ENCODE measurements around the gene AMN. TPM values are rescaled to one million over a fixed set of nuclear protein-coding genes. Genes with fewer than 3 reads are reported as not detected.

Gene AMN
- total RNA-seq, 6 experiments from 2014 or later: 7.1 to 69.1 (median 28.6) TPM

DNA sequence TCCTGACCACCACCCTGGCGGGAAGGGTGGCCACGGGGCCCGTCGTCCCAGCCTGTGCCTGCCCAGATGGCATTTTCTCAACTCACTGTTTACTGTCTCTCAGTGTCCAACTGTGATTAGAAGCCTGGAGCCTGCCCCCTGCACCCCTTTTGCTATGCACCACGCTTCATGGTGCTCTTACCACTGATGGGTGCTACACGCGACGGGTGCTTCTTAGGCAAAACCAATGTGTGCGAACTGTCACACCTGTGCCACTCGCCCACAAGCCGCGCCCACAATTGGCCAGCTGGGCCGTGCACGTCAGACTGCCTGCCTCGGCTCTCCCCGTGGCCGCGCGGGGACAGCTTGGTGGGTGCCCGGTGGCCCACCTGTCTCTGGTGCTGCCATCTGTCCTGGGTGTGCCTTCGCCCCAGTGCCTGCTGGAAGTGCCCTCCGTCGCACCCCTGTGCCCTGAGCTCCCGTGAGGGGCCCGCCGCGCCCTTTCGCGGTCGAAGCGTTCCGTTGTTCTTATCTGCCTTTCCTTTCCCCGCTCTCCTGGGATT is 15.1 kb upstream of the AMN start:
- no peak for DNase-seq
- peaks cover 0 to 9% (median 4%) of the 10 kb centered on the region in 4 donors for H3K36me3 ChIP-seq
- 93% methylated on average over 10 of the region's 33 CpGs for WGBS (ENCODE audit: insufficient coverage, low coverage, low lambda C conversion rate, missing lambda C conversion rate)

DNA sequence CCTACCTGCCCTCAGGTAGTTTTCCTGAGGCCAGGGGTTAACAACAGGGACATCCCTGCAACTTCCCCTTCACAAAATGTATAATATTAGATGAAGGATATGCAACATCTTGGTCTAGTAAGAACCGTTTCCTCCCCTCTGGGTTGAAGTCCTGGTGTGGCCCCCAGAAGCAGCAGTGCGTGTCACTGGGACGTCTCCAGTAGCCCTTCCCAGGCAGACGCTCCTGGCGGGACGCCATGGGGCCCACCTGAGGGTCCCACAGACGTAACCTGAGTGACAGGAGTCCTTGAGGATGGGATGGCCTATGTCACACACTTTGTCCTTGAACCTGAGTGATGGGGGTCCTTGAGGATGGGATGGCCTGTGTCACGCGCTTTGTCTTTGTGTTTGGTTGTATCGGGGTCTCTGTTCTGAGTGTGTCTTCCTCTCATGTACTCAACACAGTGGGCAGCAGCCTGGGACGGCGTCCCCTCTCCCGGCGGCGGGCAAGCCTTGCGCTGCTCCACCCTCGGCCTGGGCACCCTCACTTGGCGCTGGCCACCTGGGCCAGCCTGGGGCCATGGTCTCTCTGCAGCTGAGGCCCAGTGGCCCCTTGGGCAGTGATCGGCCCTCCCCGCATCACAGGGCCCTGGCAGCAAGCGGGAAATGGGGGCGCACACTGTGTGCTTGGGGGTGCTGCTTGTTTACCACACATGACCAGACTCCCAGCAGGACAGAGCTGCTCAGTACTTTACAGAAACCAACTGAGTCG is 14.3 kb upstream of the AMN start:
- 88% methylated on average over 4 of the region's 23 CpGs for WGBS (ENCODE audit: insufficient coverage, low coverage, low lambda C conversion rate, missing lambda C conversion rate)
- intact Hi-C loops (cut with DNase I): no loop called here
- Histone ChIP-seq H3K36me3 (peaks cover 0 to 9% (median 4%) of the 10 kb centered on the region in 4 donors), H3K9me3 (no peaks in the 10 kb centered on the region), H3K27ac (no peak overlapping the region), H3K4me1 (no peaks in the 10 kb centered on the region), H3K27me3 (no peaks in the 10 kb centered on the region), H3K4me3 (no peak overlapping the region)
- DNase-seq: no peak
- no peak for ATAC-seq
- TF ChIP-seq, protein P1, sequence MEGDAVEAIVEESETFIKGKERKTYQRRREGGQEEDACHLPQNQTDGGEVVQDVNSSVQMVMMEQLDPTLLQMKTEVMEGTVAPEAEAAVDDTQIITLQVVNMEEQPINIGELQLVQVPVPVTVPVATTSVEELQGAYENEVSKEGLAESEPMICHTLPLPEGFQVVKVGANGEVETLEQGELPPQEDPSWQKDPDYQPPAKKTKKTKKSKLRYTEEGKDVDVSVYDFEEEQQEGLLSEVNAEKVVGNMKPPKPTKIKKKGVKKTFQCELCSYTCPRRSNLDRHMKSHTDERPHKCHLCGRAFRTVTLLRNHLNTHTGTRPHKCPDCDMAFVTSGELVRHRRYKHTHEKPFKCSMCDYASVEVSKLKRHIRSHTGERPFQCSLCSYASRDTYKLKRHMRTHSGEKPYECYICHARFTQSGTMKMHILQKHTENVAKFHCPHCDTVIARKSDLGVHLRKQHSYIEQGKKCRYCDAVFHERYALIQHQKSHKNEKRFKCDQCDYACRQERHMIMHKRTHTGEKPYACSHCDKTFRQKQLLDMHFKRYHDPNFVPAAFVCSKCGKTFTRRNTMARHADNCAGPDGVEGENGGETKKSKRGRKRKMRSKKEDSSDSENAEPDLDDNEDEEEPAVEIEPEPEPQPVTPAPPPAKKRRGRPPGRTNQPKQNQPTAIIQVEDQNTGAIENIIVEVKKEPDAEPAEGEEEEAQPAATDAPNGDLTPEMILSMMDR (IDR thresholded peaks at IDR 0.05): no peak
- no peak for TF ChIP-seq POLR2A (IDR thresholded peaks at IDR 0.05)

More for the DNA sequence above, 15.1 kb upstream of the AMN start:
- H3K4me1 ChIP-seq: no peaks in the 10 kb centered on the region
- no peaks in the 10 kb centered on the region for H3K27me3 ChIP-seq
- no peaks in the 10 kb centered on the region for H3K9me3 ChIP-seq
- no peak overlapping the region for H3K4me3 ChIP-seq
- intact Hi-C loops (cut with DNase I): no loop called here
- ATAC-seq: no peak
- TF ChIP-seq, protein P1 (IDR thresholded peaks at IDR 0.05): no peak
- no peak for TF ChIP-seq POLR2A (IDR thresholded peaks at IDR 0.05)
- no peak overlapping the region for H3K27ac ChIP-seq

DNA sequence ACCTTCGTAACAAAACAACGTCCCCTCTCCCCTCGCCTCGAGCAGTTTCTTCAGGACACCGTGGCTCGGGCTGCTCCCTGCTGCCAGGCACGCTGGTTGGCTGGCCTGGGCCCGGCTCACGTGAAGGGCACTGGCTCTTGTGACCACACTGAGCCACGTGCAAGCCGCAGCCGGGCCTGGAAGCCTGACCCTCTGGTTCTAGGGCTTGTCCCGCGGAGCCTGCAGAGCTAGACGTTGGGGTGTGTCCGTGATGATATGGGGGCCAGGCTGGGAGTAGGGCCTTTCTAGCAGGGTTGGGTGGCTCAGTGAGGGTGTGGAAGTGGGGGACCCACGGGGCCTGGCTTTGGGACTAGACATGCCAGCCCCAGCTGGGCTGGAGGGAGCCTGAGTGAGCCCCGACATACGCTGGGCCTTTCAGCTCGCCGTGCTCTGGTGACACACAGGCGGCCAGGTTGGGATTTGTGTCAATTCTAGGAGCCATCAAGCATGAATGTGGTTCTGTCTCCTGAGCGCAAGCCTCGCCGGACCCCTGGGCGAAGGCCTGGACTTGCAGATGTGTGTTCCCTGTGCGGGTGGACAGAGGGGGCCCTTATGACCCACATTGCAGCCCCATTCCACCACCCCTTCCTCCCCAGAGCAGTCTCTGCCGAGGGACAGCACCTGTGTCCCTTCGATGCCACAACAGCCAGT is 13.6 kb upstream of the AMN start:
- DNase-seq (no peak), ATAC-seq (no peak)
- Histone ChIP-seq H3K9me3 (no peaks in the 10 kb centered on the region), H3K4me1 (no peaks in the 10 kb centered on the region), H3K27me3 (no peaks in the 10 kb centered on the region), H3K36me3 (peaks cover 0 to 9% (median 4%) of the 10 kb centered on the region in 4 donors), H3K4me3 (no peak overlapping the region), H3K27ac (no peak overlapping the region)
- TF ChIP-seq POLR2A (IDR thresholded peaks at IDR 0.05): no peak
- TF ChIP-seq, protein P1 (IDR thresholded peaks at IDR 0.05): no peak
- 80% methylated on average over 2 of the region's 29 CpGs for WGBS (ENCODE audit: insufficient coverage, low coverage, low lambda C conversion rate, missing lambda C conversion rate)
- intact Hi-C loops (cut with DNase I): no loop called here

DNA sequence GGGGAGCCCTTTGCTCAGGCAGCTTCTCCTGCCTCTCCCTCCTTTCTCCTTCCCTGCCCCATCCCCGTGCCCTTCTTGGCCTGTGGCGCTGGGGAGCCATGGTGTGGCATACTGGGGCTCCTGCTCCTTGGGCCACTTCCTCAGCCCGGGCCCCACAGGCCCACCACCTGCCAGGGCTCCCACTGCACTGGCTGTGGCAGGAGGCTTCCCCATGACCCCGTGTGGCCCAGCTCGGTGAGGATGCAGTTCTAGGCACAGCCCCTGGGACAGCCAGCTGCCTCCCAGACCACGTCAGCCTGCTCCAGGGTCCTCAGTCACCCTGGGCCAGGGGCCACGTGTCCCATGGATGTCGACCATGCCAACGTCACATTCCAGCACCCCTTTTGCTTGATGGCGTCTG is 13.0 kb upstream of the AMN start:
- TF ChIP-seq, protein P1 (IDR thresholded peaks at IDR 0.05): no peak
- TF ChIP-seq POLR2A (IDR thresholded peaks at IDR 0.05): no peak
- H3K36me3 ChIP-seq: peaks cover 0 to 9% (median 4%) of the 10 kb centered on the region in 4 donors
- no peak overlapping the region for H3K4me3 ChIP-seq
- peaks cover 0 to 3% (median 0%) of the 10 kb centered on the region in 4 donors for H3K4me1 ChIP-seq
- H3K9me3 ChIP-seq: no peaks in the 10 kb centered on the region
- intact Hi-C loops (cut with DNase I): no loop called here
- ATAC-seq (no peak), DNase-seq (no peak)
- H3K27ac ChIP-seq: no peak overlapping the region
- whole genome bisulfite sequencing (ENCODE audit: insufficient coverage, low coverage, low lambda C conversion rate, missing lambda C conversion rate): no CpG with 5 or more reads among the region's 10 CpGs
- no peaks in the 10 kb centered on the region for H3K27me3 ChIP-seq
